ENCODE results near the gene MED13.

Gene MED13

DNA sequence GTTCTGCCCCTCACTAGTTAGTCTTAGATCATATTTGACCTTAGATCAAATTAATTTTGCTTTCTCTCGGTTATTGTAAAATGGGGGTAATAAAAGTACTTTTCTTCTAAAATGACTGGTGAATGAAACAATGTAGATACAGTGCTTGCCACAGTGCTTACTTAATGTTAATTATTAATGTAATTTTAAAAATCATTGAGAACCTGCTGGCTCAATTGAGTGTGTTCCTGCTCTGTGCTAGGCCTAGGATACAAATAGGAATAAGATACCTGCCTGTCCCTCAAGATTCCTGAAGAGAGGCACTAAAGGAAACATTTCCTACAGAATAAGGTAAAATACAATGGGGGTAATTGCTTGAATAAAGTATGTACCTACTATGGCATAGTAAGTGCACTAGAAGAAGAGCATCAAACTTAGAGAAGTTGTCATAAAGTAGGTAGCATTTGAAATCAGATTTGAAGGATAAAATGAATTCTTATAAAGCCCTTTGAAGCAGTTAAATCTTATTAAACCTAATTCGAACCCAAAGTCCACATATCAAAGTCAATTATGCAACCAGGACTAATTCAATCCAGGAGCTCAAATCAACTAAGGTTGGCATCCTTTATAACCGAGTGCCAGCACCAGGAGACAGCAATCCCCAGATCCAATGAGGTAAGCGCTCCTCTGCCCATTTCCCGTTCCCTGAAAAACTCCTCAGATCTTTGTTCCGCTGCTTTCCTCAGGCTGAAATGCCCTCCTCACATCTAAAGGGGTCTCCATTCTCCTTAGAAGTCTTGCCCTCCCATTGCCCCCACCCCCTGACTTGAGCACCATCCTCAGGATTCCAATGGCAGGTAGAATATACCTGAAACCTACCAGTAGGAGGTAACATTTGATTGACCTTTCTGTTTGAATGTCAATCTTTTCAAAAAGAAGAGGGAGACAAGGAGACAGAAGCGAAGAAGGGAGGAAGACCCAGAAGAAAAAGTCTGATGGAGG lies 2.4 kb upstream of the MED13 start:
- H3K36me3 ChIP-seq (ENCODE audit: control insufficient read depth, insufficient read depth, low read length), result no peaks in the 10 kb centered on the region; the same call in 1 of the 2 replicates
- DNase-seq (ENCODE audit: extremely low read depth, insufficient read length), result no peak
- H3K4me3 ChIP-seq (replicated peaks; ENCODE audit: low read depth, low read length), result no peak overlapping the region
- H3K27me3 ChIP-seq (replicated peaks; ENCODE audit: control insufficient read depth, insufficient read depth, low read length), result no peaks in the 10 kb centered on the region
- TF ChIP-seq CTCF (IDR thresholded peaks at IDR 0.05; ENCODE audit: insufficient read depth, low read length, poor library complexity, severe bottlenecking), result no peak

- peak; percentile 96 for DNase-seq (ENCODE audit: extremely low read depth, insufficient read length)
- Histone ChIP-seq H3K36me3 (ENCODE audit: control insufficient read depth, insufficient read depth, low read length) (no peaks in the 10 kb centered on the region; the same call in 1 of the 2 replicates), H3K27me3 (replicated peaks; ENCODE audit: control insufficient read depth, insufficient read depth, low read length) (no peaks in the 10 kb centered on the region), H3K4me3 (replicated peaks; ENCODE audit: low read depth, low read length) (peak overlapping the region; percentile 99)
- peak; percentile 89 for TF ChIP-seq CTCF (IDR thresholded peaks at IDR 0.05; ENCODE audit: insufficient read depth, low read length, poor library complexity, severe bottlenecking)
Measured at GRCh38 chr17:62065611-62066468, 762 bp upstream of the MED13 start.

GRCh38 chr17:62064029-62064790 lies 868 bp downstream of the MED13 start:
- H3K27me3 ChIP-seq (replicated peaks; ENCODE audit: control insufficient read depth, insufficient read depth, low read length), result no peaks in the 10 kb centered on the region
- H3K4me3 ChIP-seq (replicated peaks; ENCODE audit: low read depth, low read length), result peak overlapping the region; percentile 99
- H3K36me3 ChIP-seq (ENCODE audit: control insufficient read depth, insufficient read depth, low read length), result peaks cover 4% of the 10 kb centered on the region
- TF ChIP-seq CTCF (IDR thresholded peaks at IDR 0.05; ENCODE audit: insufficient read depth, low read length, poor library complexity, severe bottlenecking), result no peak
- peak; percentile 24 for DNase-seq (ENCODE audit: extremely low read depth, insufficient read length)

DNA sequence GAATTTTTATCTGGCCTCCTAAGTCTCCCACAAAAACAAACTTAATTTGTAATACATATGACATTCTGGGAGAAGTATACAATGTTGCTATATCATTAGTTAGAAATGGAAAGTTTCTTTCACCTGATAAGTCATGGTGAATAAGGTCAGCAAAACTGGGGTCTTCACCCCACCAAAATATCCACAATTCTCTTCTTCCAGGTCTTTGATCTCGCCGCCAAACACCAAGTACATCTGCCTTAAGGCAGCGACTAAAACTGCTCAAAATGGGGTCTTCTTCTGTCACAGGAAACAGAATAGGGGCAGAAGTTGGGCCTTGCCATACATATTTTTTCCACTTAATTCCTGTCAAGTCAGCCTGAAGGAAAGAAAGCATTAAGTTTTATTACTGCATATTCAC lies 2.1 kb downstream of the MED13 start:
- H3K4me3 ChIP-seq (replicated peaks; ENCODE audit: low read depth, low read length), result peak overlapping the region; percentile 99

More for the DNA sequence above, 2.1 kb downstream of the MED13 start:
- Histone ChIP-seq H3K27me3 (replicated peaks; ENCODE audit: control insufficient read depth, insufficient read depth, low read length) (no peaks in the 10 kb centered on the region), H3K36me3 (ENCODE audit: control insufficient read depth, insufficient read depth, low read length) (peaks cover 4% of the 10 kb centered on the region)
- TF ChIP-seq CTCF (IDR thresholded peaks at IDR 0.05; ENCODE audit: insufficient read depth, low read length, poor library complexity, severe bottlenecking), result no peak
- no peak for DNase-seq (ENCODE audit: extremely low read depth, insufficient read length)
